HepG2 (cell line): ENCODE data around the gene ATG4B.

ENCODE experiments used
- NR3C1 ChIP-seq: sonication (generic); formaldehyde crosslinking; IDR thresholded peaks from 2 replicates; pipeline ENCODE4 v1.4.0; 2020; ENCODE audit warnings: missing genetic modification reagents
- POLR2AphosphoS5 ChIP-seq: IDR thresholded peaks from 2 replicates; pipeline ENCODE4 v1.6.1; 2012; ENCODE audit warnings: low read depth, low read length
- SMC3 ChIP-seq: IDR thresholded peaks from 2 replicates; pipeline ENCODE4 v1.6.1; 2011; ENCODE audit warnings: low read length, improper control_type of control experiment
- ZBTB20 ChIP-seq: sonication (generic); formaldehyde crosslinking; IDR thresholded peaks from 2 replicates; pipeline ENCODE4 v1.8.1; 2023; ENCODE audit warnings: missing genetic modification reagents, low read depth, mild to moderate bottlenecking, borderline replicate concordance
- ZHX1 ChIP-seq: sonication (generic); formaldehyde crosslinking; IDR thresholded peaks from 2 replicates; pipeline ENCODE4 v1.8.1; 2022; ENCODE audit warnings: low read depth, mild to moderate bottlenecking, missing genetic modification reagents
- ZNF160 ChIP-seq: sonication (generic); formaldehyde crosslinking; IDR thresholded peaks from 2 replicates; pipeline ENCODE4 v1.8.0; 2022; ENCODE audit warnings: mild to moderate bottlenecking, inconsistent platforms, missing genetic modification reagents
- ZNF484 ChIP-seq: sonication (generic); formaldehyde crosslinking; IDR thresholded peaks from 2 replicates; pipeline ENCODE4 v1.5.1; 2020; ENCODE audit warnings: mild to moderate bottlenecking, low read depth, missing genetic modification reagents, borderline replicate concordance
- TF ChIP-seq, protein P1 (sequence below): sonication (generic); formaldehyde crosslinking; IDR thresholded peaks from 2 replicates; pipeline ENCODE4 v1.4.0; 2020; ENCODE audit warnings: mild to moderate bottlenecking, missing genetic modification reagents

DNA sequence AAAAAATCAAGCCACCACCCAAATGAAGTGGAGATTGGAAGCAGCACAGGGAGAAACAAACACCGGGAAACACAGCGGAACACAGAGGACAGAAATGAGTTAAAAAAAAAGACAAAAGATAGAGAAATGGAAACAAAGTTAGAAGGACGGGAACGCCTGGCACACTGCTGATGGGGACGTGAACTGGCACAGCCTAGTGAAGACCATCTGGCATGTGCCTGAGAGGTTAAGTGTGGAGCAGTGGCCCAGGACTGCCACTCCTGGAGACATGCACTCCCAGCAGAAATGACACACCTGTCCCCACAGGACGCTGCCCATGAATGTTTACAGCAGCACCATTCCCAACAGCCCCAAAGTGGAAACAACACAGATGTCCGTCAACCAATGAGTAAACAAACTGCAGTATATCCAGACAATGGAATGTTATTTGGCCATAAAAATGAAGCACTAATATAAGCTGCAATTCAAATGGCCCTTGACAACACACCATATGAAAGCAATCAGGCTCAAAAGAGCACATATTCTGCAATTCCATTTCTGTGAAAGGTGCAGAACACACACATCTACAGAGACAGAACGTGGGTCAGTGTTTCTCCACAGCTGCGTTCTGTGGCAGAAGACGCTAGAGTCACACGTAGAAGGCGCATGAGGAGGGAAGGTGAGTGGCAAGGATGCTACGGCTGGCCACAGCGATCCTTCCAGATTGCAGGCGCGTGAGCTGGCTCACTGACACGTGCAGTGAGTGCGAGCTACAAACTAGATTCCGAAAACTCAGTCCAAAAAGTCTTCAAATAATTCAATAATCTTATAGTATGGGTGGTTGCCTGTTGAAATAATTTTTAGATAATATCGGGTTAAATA, 25.1 kb upstream of the ATG4B start:
- TF ChIP-seq ZNF484 (CRISPR knock-in tag) (no peak), ZNF160 (no peak), POLR2AphosphoS5 (no peak), SMC3 (no peak), ZHX1 (CRISPR knock-in tag) (no peak), NR3C1 (CRISPR knock-in tag) (no peak), ZBTB20 (CRISPR knock-in tag) (no peak)
- TF ChIP-seq, protein P1, sequence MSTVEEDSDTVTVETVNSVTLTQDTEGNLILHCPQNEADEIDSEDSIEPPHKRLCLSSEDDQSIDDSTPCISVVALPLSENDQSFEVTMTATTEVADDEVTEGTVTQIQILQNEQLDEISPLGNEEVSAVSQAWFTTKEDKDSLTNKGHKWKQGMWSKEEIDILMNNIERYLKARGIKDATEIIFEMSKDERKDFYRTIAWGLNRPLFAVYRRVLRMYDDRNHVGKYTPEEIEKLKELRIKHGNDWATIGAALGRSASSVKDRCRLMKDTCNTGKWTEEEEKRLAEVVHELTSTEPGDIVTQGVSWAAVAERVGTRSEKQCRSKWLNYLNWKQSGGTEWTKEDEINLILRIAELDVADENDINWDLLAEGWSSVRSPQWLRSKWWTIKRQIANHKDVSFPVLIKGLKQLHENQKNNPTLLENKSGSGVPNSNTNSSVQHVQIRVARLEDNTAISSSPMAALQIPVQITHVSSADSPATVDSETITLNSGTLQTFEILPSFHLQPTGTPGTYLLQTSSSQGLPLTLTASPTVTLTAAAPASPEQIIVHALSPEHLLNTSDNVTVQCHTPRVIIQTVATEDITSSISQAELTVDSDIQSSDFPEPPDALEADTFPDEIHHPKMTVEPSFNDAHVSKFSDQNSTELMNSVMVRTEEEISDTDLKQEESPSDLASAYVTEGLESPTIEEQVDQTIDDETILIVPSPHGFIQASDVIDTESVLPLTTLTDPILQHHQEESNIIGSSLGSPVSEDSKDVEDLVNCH (CRISPR knock-in tag) = no peak
